SK-N-SH (cell line): ENCODE results near the gene ADAMTS17. TPM values are rescaled to one million over a fixed set of nuclear protein-coding genes. Genes with fewer than 3 reads are reported as not detected.

Experiments
- CTCF ChIA-PET: fragments of 300-600, 350-600 bp; formaldehyde crosslinking; extraction: SDS; loops from one replicate; lab custom pipeline; 2021; lab: Yijun Ruan, JAX
- POLR2A ChIA-PET: fragments of 350-600 bp; sonication (Branson Sonifier 250); formaldehyde crosslinking; extraction: SDS; loops from one replicate; lab custom pipeline; 2020; ENCODE audit warnings: antibody characterized with exemption, inconsistent platforms; lab: Yijun Ruan, JAX
- DNase-seq: peaks from one replicate; pipeline ENCODE4 v3.0.0; 2012
- H2AFZ ChIP-seq: fragments of 200-600 bp; sonication (generic); 2 replicates; pipeline ENCODE4 v1.8.1; 2016; ENCODE audit warnings: antibody characterized with exemption, mild to moderate bottlenecking, low read depth
- H3F3A ChIP-seq: fragments of 200-600 bp; sonication (generic); replicated peaks from 2 replicates; pipeline ENCODE3; 2016; ENCODE audit warnings: antibody characterized with exemption, mild to moderate bottlenecking; ENCODE audit not compliant: insufficient read depth
- H3K27ac ChIP-seq, 2 experiments: fragments of 200-500 bp in 1 of 2; fragments of 200-600 bp in 1 of 2; sonication (Bioruptor generic) in 1 of 2; sonication (generic), shearing (Covaris generic) in 1 of 2; 2 replicates each; pipeline versions ENCODE4 v1.5.1 to v1.6.1; 2014 to 2016; ENCODE audit warnings: low read depth in 2 of 2, inconsistent platforms in 1 of 2, low read length in 1 of 2, mild to moderate bottlenecking in 1 of 2, mixed read lengths in 1 of 2
- H3K27me3 ChIP-seq: fragments of 200-600 bp; sonication (generic), shearing (Covaris generic); 2 replicates; pipeline ENCODE4 v1.6.1; 2016; ENCODE audit warnings: mixed run types; ENCODE audit not compliant: insufficient read depth
- H3K36me3 ChIP-seq, 2 experiments: fragments of 200-500 bp in 1 of 2; fragments of 200-600 bp in 1 of 2; sonication (Bioruptor generic) in 1 of 2; sonication (generic) in 1 of 2; replicated peaks in 1 of 2; 2 replicates each; pipeline versions ENCODE3 to v1.5.1; 2014 to 2016; ENCODE audit warnings: low read length in 1 of 2, mild to moderate bottlenecking in 1 of 2; ENCODE audit not compliant: insufficient read depth in 2 of 2, control insufficient read depth in 1 of 2
- H3K4me1 ChIP-seq, 2 experiments: fragments of 200-500 bp in 1 of 2; fragments of 200-600 bp in 1 of 2; sonication (Bioruptor generic) in 1 of 2; sonication (generic), shearing (Covaris generic) in 1 of 2; 2 replicates each; pipeline versions ENCODE4 v1.5.1 to v1.6.1; 2014 to 2016; ENCODE audit warnings: low read depth in 1 of 2, low read length in 1 of 2, mixed run types in 1 of 2; ENCODE audit not compliant: insufficient read depth in 2 of 2, control insufficient read depth in 1 of 2
- H3K4me2 ChIP-seq: fragments of 200-600 bp; sonication (generic), shearing (Covaris generic); 2 replicates; pipeline ENCODE4 v1.6.1; 2017; ENCODE audit warnings: mixed run types
- H3K4me3 ChIP-seq, 2 experiments: fragments of 200-500 bp in 1 of 2; fragments of 200-600 bp in 1 of 2; sonication (Bioruptor generic) in 1 of 2; sonication (generic), shearing (Covaris generic) in 1 of 2; 2 replicates each; pipeline versions ENCODE4 v1.5.1 to v1.8.1; 2014 to 2016; ENCODE audit warnings: low read depth in 2 of 2, inconsistent platforms in 1 of 2, low read length in 1 of 2, mild to moderate bottlenecking in 1 of 2, mixed read lengths in 1 of 2, moderate library complexity in 1 of 2
- H3K79me2 ChIP-seq: fragments of 200-600 bp; sonication (generic); 2 replicates; pipeline ENCODE4 v1.8.1; 2017; ENCODE audit warnings: mild to moderate bottlenecking; ENCODE audit not compliant: insufficient read depth
- H3K9ac ChIP-seq: fragments of 200-600 bp; sonication (generic); 2 replicates; pipeline ENCODE4 v1.6.1; 2017; ENCODE audit warnings: mixed run types
- H3K9me2 ChIP-seq: fragments of 200-600 bp; sonication (generic); 2 replicates; pipeline ENCODE4 v1.6.1; 2017; ENCODE audit warnings: mixed run types
- H3K9me3 ChIP-seq: fragments of 200-600 bp; sonication (generic); 2 replicates; pipeline ENCODE4 v1.6.1; 2017; ENCODE audit warnings: mixed run types, mild to moderate bottlenecking, moderate library complexity
- H4K20me1 ChIP-seq: fragments of 200-600 bp; sonication (generic); 2 replicates; pipeline ENCODE4 v1.6.1; 2017; ENCODE audit warnings: mild to moderate bottlenecking, mixed run types; ENCODE audit not compliant: insufficient read depth
- CHD2 ChIP-seq: fragments of 150-350 bp; IDR thresholded peaks from 2 replicates; pipeline ENCODE4 v1.6.1; 2018; ENCODE audit warnings: low read length; ENCODE audit not compliant: partially characterized antibody
- ELF1 ChIP-seq: IDR thresholded peaks from 2 replicates; pipeline ENCODE4 v1.4.0; 2012
- EP300 ChIP-seq, 2 experiments: IDR thresholded peaks; 2 replicates each; pipeline versions ENCODE4 v1.4.0 to v1.6.1; 2012; ENCODE audit warnings: borderline replicate concordance in 1 of 2, low read depth in 1 of 2, low read length in 1 of 2
- FOSL2 ChIP-seq: IDR thresholded peaks from 2 replicates; pipeline ENCODE4 v1.4.0; 2012; ENCODE audit warnings: low read depth, mild to moderate bottlenecking, moderate library complexity, borderline replicate concordance
- FOXJ3 ChIP-seq: sonication (generic); formaldehyde crosslinking; IDR thresholded peaks from 2 replicates; pipeline ENCODE4 v1.5.1; 2020; ENCODE audit warnings: mild to moderate bottlenecking, missing genetic modification reagents
- FOXM1 ChIP-seq: IDR thresholded peaks from 2 replicates; pipeline ENCODE4 v1.4.0; 2012; ENCODE audit warnings: low read depth, mild to moderate bottlenecking
- GABPA ChIP-seq: IDR thresholded peaks from 2 replicates; pipeline ENCODE4 v1.4.0; 2012; ENCODE audit warnings: low read depth, mild to moderate bottlenecking
- GATA2 ChIP-seq: sonication (generic); formaldehyde crosslinking; IDR thresholded peaks from 2 replicates; pipeline ENCODE4 v1.5.0; 2020; ENCODE audit warnings: mild to moderate bottlenecking, missing genetic modification reagents
- JUND ChIP-seq: IDR thresholded peaks from 2 replicates; pipeline ENCODE4 v1.4.0; 2012
- MEF2A ChIP-seq: IDR thresholded peaks from 2 replicates; pipeline ENCODE4 v1.4.0; 2012; ENCODE audit warnings: low read depth, borderline replicate concordance
- MXI1 ChIP-seq: IDR thresholded peaks from 2 replicates; pipeline ENCODE4 v1.6.1; 2012; ENCODE audit warnings: mild to moderate bottlenecking, low read depth, low read length, improper control_type of control experiment
- NFIC ChIP-seq: IDR thresholded peaks from 2 replicates; pipeline ENCODE4 v1.4.0; 2012; ENCODE audit warnings: borderline replicate concordance
- NRF1 ChIP-seq: IDR thresholded peaks from 2 replicates; pipeline ENCODE4 v1.6.1; 2012; ENCODE audit warnings: low read depth, mild to moderate bottlenecking, low read length
- RFX5 ChIP-seq: IDR thresholded peaks from 2 replicates; pipeline ENCODE4 v1.6.1; 2012; ENCODE audit warnings: mild to moderate bottlenecking, improper control_type of control experiment, low read length
- RXRA ChIP-seq: IDR thresholded peaks from 2 replicates; pipeline ENCODE4 v1.4.0; 2012; ENCODE audit warnings: low read depth, mild to moderate bottlenecking, borderline replicate concordance
- SMC3 ChIP-seq: IDR thresholded peaks from 2 replicates; pipeline ENCODE4 v1.6.1; 2012; ENCODE audit warnings: low read depth, low read length, improper control_type of control experiment
- TCF12 ChIP-seq: IDR thresholded peaks from 2 replicates; pipeline ENCODE4 v1.4.0; 2012
- YY1 ChIP-seq: IDR thresholded peaks from 2 replicates; pipeline ENCODE4 v1.4.0; 2012; ENCODE audit warnings: low read depth, mild to moderate bottlenecking
- WGBS: methylation state at CpG from one replicate; pipeline ENCODE4 v1.1.6; 2017; ENCODE audit warnings: low lambda C conversion rate; 5-methylcytosine and 5-hydroxymethylcytosine counted together
- polyA plus RNA-seq, 3 experiments: library from polyadenylated mRNA; depleted of rRNA; stranded (reverse); fragments of >200 nt; gene quantifications; 2 replicates each; pipeline ENCODE4 v1.2.3, GENCODE V29; 2012
- TF ChIP-seq, protein P1 (sequence below): fragments of 150-350 bp; IDR thresholded peaks from 2 replicates; pipeline ENCODE4 v1.6.1; 2016; ENCODE audit warnings: mild to moderate bottlenecking, low read depth, low read length
- TF ChIP-seq, protein P2 (sequence below): fragments of 200-600 bp; sonication (generic); IDR thresholded peaks from 2 replicates; pipeline ENCODE4 v1.6.1; 2017; ENCODE audit warnings: antibody characterized with exemption, mild to moderate bottlenecking, moderate library complexity
- TF ChIP-seq, protein P3 (sequence below): IDR thresholded peaks from 2 replicates; pipeline ENCODE4 v1.4.0; 2012; ENCODE audit warnings: low read depth, borderline replicate concordance

Gene ADAMTS17
- polyA plus RNA-seq, 1 of the 3 experiments (the other 2 are of a cell fraction), result not detected

DNA sequence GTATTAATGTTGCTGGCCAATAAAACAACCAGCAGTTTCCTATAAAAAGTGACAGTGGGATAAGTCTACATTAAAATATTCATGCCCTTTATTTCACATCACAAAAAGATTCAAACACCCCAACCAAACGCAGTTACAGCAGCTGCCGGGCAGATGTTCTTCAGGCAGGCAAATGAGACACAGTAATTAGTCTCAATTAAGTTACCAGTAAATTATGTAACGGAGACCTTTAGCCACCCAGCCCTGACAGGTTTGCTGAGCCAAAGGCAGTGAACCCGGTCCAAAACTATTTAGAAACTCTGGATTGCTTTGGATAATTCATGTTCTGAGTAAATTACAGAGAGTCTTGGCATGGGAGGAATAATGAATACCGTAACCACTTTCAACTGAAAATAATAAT lies 319.4 kb downstream of the ADAMTS17 start (continued):
- TF ChIP-seq FOXJ3 (CRISPR knock-in tag) (no peak), GABPA (no peak), EP300 (IDR thresholded peaks at IDR 0.05; ENCODE audit: borderline replicate concordance in 1 of 2, low read depth in 1 of 2, low read length in 1 of 2) (no peak), NFIC (no peak), CHD2 (no peak)
- TF ChIP-seq, protein P1, sequence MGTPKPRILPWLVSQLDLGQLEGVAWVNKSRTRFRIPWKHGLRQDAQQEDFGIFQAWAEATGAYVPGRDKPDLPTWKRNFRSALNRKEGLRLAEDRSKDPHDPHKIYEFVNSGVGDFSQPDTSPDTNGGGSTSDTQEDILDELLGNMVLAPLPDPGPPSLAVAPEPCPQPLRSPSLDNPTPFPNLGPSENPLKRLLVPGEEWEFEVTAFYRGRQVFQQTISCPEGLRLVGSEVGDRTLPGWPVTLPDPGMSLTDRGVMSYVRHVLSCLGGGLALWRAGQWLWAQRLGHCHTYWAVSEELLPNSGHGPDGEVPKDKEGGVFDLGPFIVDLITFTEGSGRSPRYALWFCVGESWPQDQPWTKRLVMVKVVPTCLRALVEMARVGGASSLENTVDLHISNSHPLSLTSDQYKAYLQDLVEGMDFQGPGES, result no peak
- TF ChIP-seq, protein P2, sequence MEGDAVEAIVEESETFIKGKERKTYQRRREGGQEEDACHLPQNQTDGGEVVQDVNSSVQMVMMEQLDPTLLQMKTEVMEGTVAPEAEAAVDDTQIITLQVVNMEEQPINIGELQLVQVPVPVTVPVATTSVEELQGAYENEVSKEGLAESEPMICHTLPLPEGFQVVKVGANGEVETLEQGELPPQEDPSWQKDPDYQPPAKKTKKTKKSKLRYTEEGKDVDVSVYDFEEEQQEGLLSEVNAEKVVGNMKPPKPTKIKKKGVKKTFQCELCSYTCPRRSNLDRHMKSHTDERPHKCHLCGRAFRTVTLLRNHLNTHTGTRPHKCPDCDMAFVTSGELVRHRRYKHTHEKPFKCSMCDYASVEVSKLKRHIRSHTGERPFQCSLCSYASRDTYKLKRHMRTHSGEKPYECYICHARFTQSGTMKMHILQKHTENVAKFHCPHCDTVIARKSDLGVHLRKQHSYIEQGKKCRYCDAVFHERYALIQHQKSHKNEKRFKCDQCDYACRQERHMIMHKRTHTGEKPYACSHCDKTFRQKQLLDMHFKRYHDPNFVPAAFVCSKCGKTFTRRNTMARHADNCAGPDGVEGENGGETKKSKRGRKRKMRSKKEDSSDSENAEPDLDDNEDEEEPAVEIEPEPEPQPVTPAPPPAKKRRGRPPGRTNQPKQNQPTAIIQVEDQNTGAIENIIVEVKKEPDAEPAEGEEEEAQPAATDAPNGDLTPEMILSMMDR, result no peak
- TF ChIP-seq, all 33 proteins: peak for 0

DNA sequence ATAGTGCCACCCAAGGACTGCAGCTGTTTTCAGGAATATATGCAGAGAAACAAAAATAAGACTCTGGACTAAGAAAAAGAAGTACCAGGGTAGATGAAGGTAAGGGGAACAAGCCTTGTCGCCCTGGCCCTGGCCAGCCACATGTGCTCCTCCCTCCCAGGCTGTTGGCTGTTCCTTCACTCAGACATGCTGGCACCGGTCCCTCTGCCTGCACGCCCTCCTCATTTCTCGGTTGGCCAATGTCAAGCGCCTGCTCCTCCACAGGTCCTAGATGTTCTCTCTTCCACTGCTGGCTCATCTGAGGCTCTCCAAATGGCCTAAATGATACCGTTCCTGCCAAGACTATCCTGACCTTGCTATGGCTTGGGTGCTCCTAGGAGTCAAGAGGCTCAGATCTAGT lies 320.1 kb downstream of the ADAMTS17 start:
- ChIA-PET POLR2A (no interaction called here), CTCF (no interaction called here)
- H3K9me3 ChIP-seq, result no peaks in the 10 kb centered on the region
- no peaks in the 10 kb centered on the region for H3K27me3 ChIP-seq
- WGBS, result 47% methylated on average over 6 of the region's 6 CpGs
- H3K9ac ChIP-seq, result no peak overlapping the region
- H3K27ac ChIP-seq, result no peak overlapping the region
- H3K4me2 ChIP-seq, result no peak overlapping the region
- H4K20me1 ChIP-seq, result no peaks in the 10 kb centered on the region
- H3K36me3 ChIP-seq, result no peaks in the 10 kb centered on the region
- no peak for DNase-seq
- H3K9me2 ChIP-seq, result no peaks in the 10 kb centered on the region
- H2AFZ ChIP-seq, result no peak overlapping the region
- H3K79me2 ChIP-seq, result no peaks in the 10 kb centered on the region
- peaks cover 0 to 6% of the 10 kb centered on the region in 2 experiments; a peak in 2 of 4 replicates for H3K4me1 ChIP-seq
- H3K4me3 ChIP-seq, result no peak overlapping the region
- TF ChIP-seq SMC3 (no peak), NFIC (no peak), GATA2 (no peak), MXI1 (no peak), NRF1 (no peak)
- no peaks in the 10 kb centered on the region for H3F3A ChIP-seq

DNA sequence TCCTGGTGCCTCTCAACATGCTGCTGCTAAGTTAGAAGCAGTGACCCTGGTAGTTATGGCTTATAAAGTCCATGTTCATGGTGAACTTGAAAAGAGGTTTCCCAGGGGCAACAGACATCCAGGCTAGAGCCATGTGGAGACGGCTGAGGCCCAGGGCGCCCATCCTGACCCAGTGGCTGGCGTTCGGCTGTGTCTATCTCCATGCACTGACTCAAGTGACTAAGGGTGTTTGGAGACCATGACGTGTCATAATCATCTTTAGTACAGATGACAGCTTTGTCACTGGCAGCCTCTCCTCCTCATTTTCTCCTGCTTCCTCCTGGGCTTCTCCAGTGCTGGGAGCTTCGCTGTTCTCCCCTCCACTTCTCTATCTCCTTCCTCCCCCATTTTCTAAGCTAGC lies 321.2 kb downstream of the ADAMTS17 start:
- Histone ChIP-seq H3K9me3 (no peaks in the 10 kb centered on the region), H2AFZ (no peak overlapping the region), H3K79me2 (no peaks in the 10 kb centered on the region), H3K9ac (no peak overlapping the region), H4K20me1 (no peaks in the 10 kb centered on the region), H3K4me2 (no peak overlapping the region), H3K4me3 (no peak overlapping the region), H3K36me3 (no peaks in the 10 kb centered on the region), H3F3A (no peaks in the 10 kb centered on the region), H3K27ac (no peak overlapping the region), H3K4me1 (peaks cover 0 to 6% of the 10 kb centered on the region in 2 experiments; a peak in 2 of 4 replicates), H3K9me2 (no peaks in the 10 kb centered on the region), H3K27me3 (no peaks in the 10 kb centered on the region)
- CTCF ChIA-PET, result interaction anchor here (0.7 to 2.7 kb wide), 3 partner anchors 13 to 517 kb away, joined by 3 to 6 read pairs (median 3); no protein-coding TSS in a partner anchor
- WGBS, result 41% methylated on average over 6 of the region's 6 CpGs
- DNase-seq, result no peak
- TF ChIP-seq ELF1 (no peak), GATA2 (no peak), YY1 (no peak), TCF12 (no peak), NRF1 (no peak), RFX5 (no peak), MEF2A (no peak), SMC3 (no peak), MXI1 (no peak), FOXM1 (no peak), NFIC (no peak), GABPA (no peak), RXRA (no peak), JUND (no peak), FOSL2 (no peak), FOXJ3 (CRISPR knock-in tag) (no peak)
- TF ChIP-seq, protein P3, sequence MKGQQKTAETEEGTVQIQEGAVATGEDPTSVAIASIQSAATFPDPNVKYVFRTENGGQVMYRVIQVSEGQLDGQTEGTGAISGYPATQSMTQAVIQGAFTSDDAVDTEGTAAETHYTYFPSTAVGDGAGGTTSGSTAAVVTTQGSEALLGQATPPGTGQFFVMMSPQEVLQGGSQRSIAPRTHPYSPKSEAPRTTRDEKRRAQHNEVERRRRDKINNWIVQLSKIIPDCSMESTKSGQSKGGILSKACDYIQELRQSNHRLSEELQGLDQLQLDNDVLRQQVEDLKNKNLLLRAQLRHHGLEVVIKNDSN, result no peak
- TF ChIP-seq, protein P1, result no peak
- POLR2A ChIA-PET, result no interaction called here
